H9 (cell line): ENCODE measurements around the gene MYBPC3. TPM values are rescaled to one million over a fixed set of nuclear protein-coding genes. Genes with fewer than 3 reads are reported as not detected.

Experiments
- DNase-seq: peaks from one replicate; pipeline ENCODE4 v3.0.0-alpha.2; 2017
- H2AFZ ChIP-seq: one replicate; pipeline ENCODE4 v1.6.1; 2013; ENCODE audit warnings: mild to moderate bottlenecking, low read length, control low read depth, moderate library complexity
- H2AK5ac ChIP-seq: 2 replicates; pipeline ENCODE4 v1.6.1; 2013; ENCODE audit warnings: low read length, control low read depth, mixed read lengths; ENCODE audit not compliant: insufficient read length
- H2BK120ac ChIP-seq: one replicate; pipeline ENCODE4 v1.6.1; 2013; ENCODE audit warnings: low read depth, mild to moderate bottlenecking, low read length, control low read depth, inconsistent platforms; ENCODE audit not compliant: poor library complexity, severe bottlenecking
- H2BK12ac ChIP-seq: 2 replicates; pipeline ENCODE4 v1.6.1; 2013; ENCODE audit warnings: low read length, control low read depth, mixed read lengths, low read depth; ENCODE audit not compliant: insufficient read length
- H2BK15ac ChIP-seq: 2 replicates; pipeline ENCODE4 v1.6.1; 2013; ENCODE audit warnings: low read depth, low read length, control low read depth
- H2BK20ac ChIP-seq: one replicate; pipeline ENCODE4 v1.6.1; 2013; ENCODE audit warnings: low read depth, mild to moderate bottlenecking, low read length, control low read depth, inconsistent platforms; ENCODE audit not compliant: poor library complexity, severe bottlenecking
- H2BK5ac ChIP-seq: 2 replicates; pipeline ENCODE4 v1.6.1; 2013; ENCODE audit warnings: low read length, control low read depth, mixed read lengths; ENCODE audit not compliant: insufficient read length
- H3K14ac ChIP-seq: 2 replicates; pipeline ENCODE4 v1.6.1; 2013; ENCODE audit warnings: low read length, control low read depth; ENCODE audit not compliant: insufficient read depth
- H3K18ac ChIP-seq: 2 replicates; pipeline ENCODE4 v1.6.1; 2013; ENCODE audit warnings: low read depth, mild to moderate bottlenecking, mixed read lengths, low read length, control low read depth; ENCODE audit not compliant: insufficient read length
- H3K23ac ChIP-seq: 2 replicates; pipeline ENCODE4 v1.6.1; 2013; ENCODE audit warnings: low read length, control low read depth, mixed read lengths, low read depth; ENCODE audit not compliant: insufficient read length
- H3K23me2 ChIP-seq: 2 replicates; pipeline ENCODE4 v1.6.1; 2013; ENCODE audit warnings: low read depth, mild to moderate bottlenecking, mixed read lengths, low read length, control low read depth; ENCODE audit not compliant: insufficient read length, poor library complexity, severe bottlenecking
- H3K27ac ChIP-seq: 2 replicates; pipeline ENCODE4 v1.5.1; 2013; ENCODE audit warnings: low read length, control low read depth, mixed read lengths, low read depth; ENCODE audit not compliant: insufficient read length
- H3K27me3 ChIP-seq: 2 replicates; pipeline ENCODE4 v1.6.1; 2013; ENCODE audit warnings: low read length, control low read depth, inconsistent platforms; ENCODE audit not compliant: insufficient read depth
- H3K4ac ChIP-seq: 2 replicates; pipeline ENCODE4 v1.6.1; 2013; ENCODE audit warnings: low read depth, mild to moderate bottlenecking, control low read depth, inconsistent platforms, low read length, moderate library complexity
- H3K4me1 ChIP-seq: 2 replicates; pipeline ENCODE4 v1.6.1; 2013; ENCODE audit warnings: low read length, control low read depth, inconsistent platforms; ENCODE audit not compliant: insufficient read depth
- H3K4me2 ChIP-seq: 2 replicates; pipeline ENCODE4 v1.6.1; 2013; ENCODE audit warnings: low read length, control low read depth, mixed read lengths; ENCODE audit not compliant: insufficient read length, insufficient read depth
- H3K56ac ChIP-seq: 2 replicates; pipeline ENCODE4 v1.6.1; 2013; ENCODE audit warnings: low read depth, mild to moderate bottlenecking, mixed read lengths, low read length, control low read depth; ENCODE audit not compliant: insufficient read length
- H3K79me1 ChIP-seq: 2 replicates; pipeline ENCODE4 v1.6.1; 2013; ENCODE audit warnings: low read depth, mild to moderate bottlenecking, moderate library complexity, low read length, control low read depth, inconsistent platforms; ENCODE audit not compliant: insufficient read depth, poor library complexity, severe bottlenecking
- H3K79me2 ChIP-seq: 2 replicates; pipeline ENCODE4 v1.6.1; 2013; ENCODE audit warnings: low read length, control low read depth, inconsistent platforms; ENCODE audit not compliant: insufficient read depth
- H3K9ac ChIP-seq: 2 replicates; pipeline ENCODE4 v1.6.1; 2013; ENCODE audit warnings: low read length, control low read depth, mixed read lengths; ENCODE audit not compliant: insufficient read length; ENCODE audit errors: extremely low read depth
- H3K9me3 ChIP-seq: one replicate; pipeline ENCODE4 v1.6.1; 2013; ENCODE audit warnings: low read depth, low read length, inconsistent platforms; ENCODE audit not compliant: control insufficient read depth
- H3T11ph ChIP-seq: one replicate; pipeline ENCODE4 v1.6.1; 2013; ENCODE audit warnings: mild to moderate bottlenecking, low read length, control low read depth, inconsistent platforms
- H4K20me1 ChIP-seq: one replicate; pipeline ENCODE4 v1.6.1; 2013; ENCODE audit not compliant: control insufficient read depth, insufficient read length, insufficient read depth
- H4K5ac ChIP-seq: 2 replicates; pipeline ENCODE4 v1.6.1; 2013; ENCODE audit warnings: low read depth, mild to moderate bottlenecking, mixed read lengths, low read length, control low read depth; ENCODE audit not compliant: insufficient read length
- H4K8ac ChIP-seq: replicated peaks from 2 replicates; pipeline ENCODE4 v1.6.1; 2013; ENCODE audit warnings: low read length, control low read depth, mixed read lengths, low read depth; ENCODE audit not compliant: insufficient read length
- H4K91ac ChIP-seq: 2 replicates; pipeline ENCODE4 v1.6.1; 2013; ENCODE audit warnings: low read depth, mild to moderate bottlenecking, moderate library complexity, mixed read lengths, low read length, control low read depth; ENCODE audit not compliant: insufficient read length
- H3K27ac Mint-ChIP-seq, 3 experiments: 2 replicates in 2 of 3; 3 replicates in 1 of 3; pipeline ENCODE4 v1.8.0; 2020 to 2021; ENCODE audit warnings: mixed read lengths in 3 of 3, mild to moderate bottlenecking in 1 of 3, moderate library complexity in 1 of 3
- H3K27me3 Mint-ChIP-seq: 2 replicates; pipeline ENCODE4 v1.8.0; 2021; ENCODE audit warnings: low read depth, mild to moderate bottlenecking, moderate library complexity, mixed read lengths
- H3K36me3 Mint-ChIP-seq, 3 experiments: 2 replicates in 2 of 3; 3 replicates in 1 of 3; pipeline ENCODE4 v1.8.0; 2020 to 2021; ENCODE audit warnings: low read depth in 3 of 3, mixed read lengths in 3 of 3; ENCODE audit not compliant: insufficient read depth in 1 of 3
- H3K4me1 Mint-ChIP-seq, 2 experiments: 2 replicates each; pipeline ENCODE4 v1.8.0; 2020; ENCODE audit warnings: mixed read lengths in 2 of 2
- H3K4me3 Mint-ChIP-seq, 2 experiments: 2 replicates in 1 of 2; 3 replicates in 1 of 2; pipeline ENCODE4 v1.8.0; 2020 to 2021; ENCODE audit warnings: mild to moderate bottlenecking in 2 of 2, mixed read lengths in 2 of 2, moderate library complexity in 1 of 2
- H3K9me3 Mint-ChIP-seq, 2 experiments: 2 replicates in 1 of 2; 3 replicates in 1 of 2; pipeline ENCODE4 v1.8.0; 2020; ENCODE audit warnings: mild to moderate bottlenecking in 2 of 2, mixed read lengths in 2 of 2, moderate library complexity in 1 of 2
- whole genome bisulfite sequencing: extraction: QIAGEN DNeasy Blood & Tissue Kit; methylation state at CpG from one replicate; pipeline ENCODE4 v1.1.7; 2013; ENCODE audit warnings: missing lambda C conversion rate, low lambda C conversion rate, mixed read lengths; ENCODE audit not compliant: insufficient read length; ENCODE audit errors: extremely low coverage; 5-methylcytosine and 5-hydroxymethylcytosine counted together
- total RNA-seq: library from RNA; stranded (reverse); gene quantifications from 2 replicates; pipeline ENCODE4 v1.2.1, GENCODE V29; 2021
- TF ChIP-seq, protein P1 (sequence below): fragments of 200-600 bp; sonication (generic); conservative IDR thresholded peaks from 3 replicates; pipeline ENCODE4 v1.8.0; 2021; ENCODE audit warnings: antibody characterized with exemption, mild to moderate bottlenecking

Gene MYBPC3
- total RNA-seq, 1 experiment from 2014 or later = not detected

DNA sequence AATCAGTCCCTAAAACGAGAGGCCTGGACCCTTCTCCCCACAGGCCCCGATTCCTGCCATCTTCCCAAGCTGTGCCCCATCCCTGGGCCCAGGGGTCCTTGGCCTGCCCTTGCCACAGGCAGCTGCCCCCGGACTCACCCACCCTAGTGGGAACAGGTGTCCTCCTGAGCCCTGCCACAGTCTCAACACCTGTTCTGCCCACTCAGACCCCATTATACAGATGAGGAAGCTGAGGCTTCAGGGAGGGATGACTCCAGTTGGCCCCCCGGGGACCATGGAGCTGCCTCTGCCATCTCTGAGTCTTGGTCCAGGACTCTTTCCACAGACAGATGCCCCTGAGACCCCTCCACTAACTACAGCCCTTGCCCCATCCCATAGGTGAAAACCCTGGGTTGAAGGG lies 15.9 kb downstream of the MYBPC3 start:
- H3K23me2 ChIP-seq = no peaks in the 10 kb centered on the region
- WGBS = no CpG with 5 or more reads among the region's 4 CpGs

More for the DNA sequence above, 15.9 kb downstream of the MYBPC3 start:
- no peaks in the 10 kb centered on the region; a peak in 1 of 5 replicates for H3K9me3 Mint-ChIP-seq
- H3K9ac ChIP-seq = no peak overlapping the region
- H4K8ac ChIP-seq = no peak overlapping the region
- no peak overlapping the region for H3K27ac ChIP-seq
- H4K20me1 ChIP-seq = no peaks in the 10 kb centered on the region
- H4K91ac ChIP-seq = no peak overlapping the region
- no peak overlapping the region for H2AFZ ChIP-seq
- H3K18ac ChIP-seq = no peak overlapping the region
- no peak overlapping the region for H3K27ac Mint-ChIP-seq
- H2AK5ac ChIP-seq = no peak overlapping the region
- no peak overlapping the region for H2BK5ac ChIP-seq
- no peaks in the 10 kb centered on the region for H3K4me1 ChIP-seq
- H3K27me3 ChIP-seq = no peaks in the 10 kb centered on the region
- TF ChIP-seq, protein P1, sequence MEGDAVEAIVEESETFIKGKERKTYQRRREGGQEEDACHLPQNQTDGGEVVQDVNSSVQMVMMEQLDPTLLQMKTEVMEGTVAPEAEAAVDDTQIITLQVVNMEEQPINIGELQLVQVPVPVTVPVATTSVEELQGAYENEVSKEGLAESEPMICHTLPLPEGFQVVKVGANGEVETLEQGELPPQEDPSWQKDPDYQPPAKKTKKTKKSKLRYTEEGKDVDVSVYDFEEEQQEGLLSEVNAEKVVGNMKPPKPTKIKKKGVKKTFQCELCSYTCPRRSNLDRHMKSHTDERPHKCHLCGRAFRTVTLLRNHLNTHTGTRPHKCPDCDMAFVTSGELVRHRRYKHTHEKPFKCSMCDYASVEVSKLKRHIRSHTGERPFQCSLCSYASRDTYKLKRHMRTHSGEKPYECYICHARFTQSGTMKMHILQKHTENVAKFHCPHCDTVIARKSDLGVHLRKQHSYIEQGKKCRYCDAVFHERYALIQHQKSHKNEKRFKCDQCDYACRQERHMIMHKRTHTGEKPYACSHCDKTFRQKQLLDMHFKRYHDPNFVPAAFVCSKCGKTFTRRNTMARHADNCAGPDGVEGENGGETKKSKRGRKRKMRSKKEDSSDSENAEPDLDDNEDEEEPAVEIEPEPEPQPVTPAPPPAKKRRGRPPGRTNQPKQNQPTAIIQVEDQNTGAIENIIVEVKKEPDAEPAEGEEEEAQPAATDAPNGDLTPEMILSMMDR = no peak
- no peak overlapping the region for H2BK12ac ChIP-seq
- H3T11ph ChIP-seq = no peak overlapping the region
- no peak overlapping the region for H2BK15ac ChIP-seq
- H3K14ac ChIP-seq = no peak overlapping the region
- H3K36me3 Mint-ChIP-seq = no peaks in the 10 kb centered on the region; a peak in 1 of 7 replicates
- H3K79me2 ChIP-seq = no peaks in the 10 kb centered on the region
- no peak overlapping the region for H3K56ac ChIP-seq
- H2BK20ac ChIP-seq = no peak overlapping the region
- no peak overlapping the region for H2BK120ac ChIP-seq
- no peaks in the 10 kb centered on the region for H3K9me3 ChIP-seq
- no peak overlapping the region for H3K4me2 ChIP-seq
- peaks cover 1% of the 10 kb centered on the region; the same call in 1 of the 2 replicates for H3K27me3 Mint-ChIP-seq
- no peak overlapping the region for H4K5ac ChIP-seq
- H3K79me1 ChIP-seq = no peaks in the 10 kb centered on the region
- H3K4ac ChIP-seq = no peak overlapping the region
- no peaks in the 10 kb centered on the region for H3K4me1 Mint-ChIP-seq
- DNase-seq = no peak
- H3K4me3 Mint-ChIP-seq = no peak overlapping the region
- no peak overlapping the region for H3K23ac ChIP-seq
